GM12892 (cell line): ENCODE measurements around the gene RAPGEFL1.

Source experiments
- POLR2A ChIP-seq: IDR thresholded peaks from 2 replicates; pipeline ENCODE4 v1.6.1; 2011; ENCODE audit warnings: low read depth, low read length, control low read depth
- POLR2AphosphoS5 ChIP-seq: IDR thresholded peaks from 2 replicates; pipeline ENCODE4 v1.6.1; 2011; ENCODE audit warnings: low read depth, low read length, control low read depth
- TAF1 ChIP-seq: IDR thresholded peaks from 2 replicates; pipeline ENCODE4 v1.6.1; 2011; ENCODE audit warnings: low read depth, mild to moderate bottlenecking, control low read depth, low read length, borderline replicate concordance

- TF ChIP-seq POLR2A = no peak
- TF ChIP-seq POLR2AphosphoS5 = no peak
- no peak for TF ChIP-seq TAF1
These were observed 66.5 kb downstream of the RAPGEFL1 start for GRCh38 chr17:40243761-40244160.
